HT1080 (cell line): ENCODE data around the gene IAH1. TPM values are rescaled to one million over a fixed set of nuclear protein-coding genes. Genes with fewer than 3 reads are reported as not detected.

Experiments
- DNase-seq: peaks from one replicate; pipeline ENCODE4 v3.0.0-alpha.2; 2015; ENCODE audit warnings: low read depth
- polyA plus RNA-seq, 2 experiments: library from polyadenylated mRNA; depleted of rRNA; stranded (reverse); fragments of >200 nt; gene quantifications; 2 replicates each; pipeline ENCODE4 v1.2.3, GENCODE V29; 2015
- total RNA-seq: library from RNA; depleted of rRNA; stranded (reverse); fragments of >200 nt; shearing (Covaris generic); gene quantifications from 2 replicates; pipeline ENCODE4 v1.2.3, GENCODE V29; 2014; rRNA removed

The IAH1 gene, protein sequence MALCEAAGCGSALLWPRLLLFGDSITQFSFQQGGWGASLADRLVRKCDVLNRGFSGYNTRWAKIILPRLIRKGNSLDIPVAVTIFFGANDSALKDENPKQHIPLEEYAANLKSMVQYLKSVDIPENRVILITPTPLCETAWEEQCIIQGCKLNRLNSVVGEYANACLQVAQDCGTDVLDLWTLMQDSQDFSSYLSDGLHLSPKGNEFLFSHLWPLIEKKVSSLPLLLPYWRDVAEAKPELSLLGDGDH
- total RNA-seq, result 11.3 and 11.4 TPM in 2 replicates
- 31.6 and 34.2 TPM in 2 replicates for polyA plus RNA-seq (2015; cell fraction: cytosol; rRNA removed)
- 8.8 and 13.1 TPM in 2 replicates for polyA plus RNA-seq (2015; cell fraction: nucleus; rRNA removed)

DNA sequence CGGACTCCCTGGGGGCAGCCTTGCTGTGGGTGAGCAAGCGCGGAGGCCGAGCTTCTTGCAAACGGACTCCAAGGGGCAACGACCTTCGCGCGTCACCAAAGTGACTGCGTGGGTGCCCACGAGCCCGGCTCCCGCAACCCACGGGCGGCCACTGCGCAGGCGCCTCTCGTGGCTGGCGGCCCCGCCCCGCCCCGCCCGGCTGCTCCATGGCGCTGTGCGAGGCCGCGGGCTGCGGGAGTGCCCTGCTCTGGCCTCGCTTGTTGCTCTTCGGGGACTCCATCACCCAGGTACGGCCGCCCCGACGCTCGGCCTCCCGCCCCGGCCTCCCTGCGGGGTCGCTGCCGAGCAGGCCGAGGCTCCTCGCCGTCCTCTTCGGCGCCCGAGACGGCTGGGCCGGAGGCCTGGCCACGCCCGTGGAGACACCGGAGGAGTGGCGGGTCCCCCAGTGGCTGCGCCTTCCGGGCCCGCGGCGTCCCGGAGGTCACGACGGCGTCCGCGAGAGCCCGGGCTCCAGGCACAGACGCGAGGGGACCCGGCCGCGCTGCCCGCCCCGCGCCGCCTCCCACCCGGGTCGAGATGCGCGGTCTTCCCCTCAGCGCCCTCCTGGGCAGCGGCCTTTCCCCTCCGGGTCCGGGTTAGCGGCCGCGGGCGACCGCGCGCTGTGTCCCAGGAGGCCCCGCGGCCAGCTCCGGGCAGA, at the start of gene IAH1:
Gene IAH1, plus strand, starts transcription at position 191 of the 697 bp plus-strand sequence. Its CDS starts 16 bp downstream, at position 207.
- DNase-seq, result peak; percentile 28

DNA sequence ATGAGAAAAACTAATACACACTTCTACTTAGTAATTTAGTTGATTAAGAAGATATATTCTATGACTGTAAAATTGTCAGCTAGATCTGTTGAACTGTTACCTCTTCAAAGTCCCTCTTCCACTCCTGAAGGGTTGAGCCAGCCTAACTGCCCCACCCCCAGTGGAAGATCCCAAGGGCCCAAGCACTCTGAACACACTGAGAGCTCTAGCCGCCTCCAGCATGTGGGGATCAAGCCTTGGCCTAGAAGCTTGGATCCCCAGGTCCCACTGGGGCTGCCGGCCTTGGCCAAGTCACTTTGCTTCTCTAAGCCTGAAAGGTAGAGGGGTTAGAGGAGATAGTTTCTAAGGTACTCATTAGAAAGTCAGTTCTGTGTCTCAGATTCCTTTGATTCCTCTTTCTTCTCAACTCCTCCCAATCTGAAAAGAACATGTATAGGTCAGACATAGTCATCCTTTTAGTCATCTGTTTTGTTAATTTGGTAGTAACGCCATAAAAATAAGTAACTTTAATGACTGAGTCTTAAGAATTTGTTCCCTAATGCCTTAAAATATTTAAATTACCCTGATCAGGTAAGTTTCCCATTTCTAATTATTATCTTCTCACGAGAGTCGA, 45.3 kb upstream of the IAH1 start:
- no peak for DNase-seq

DNA sequence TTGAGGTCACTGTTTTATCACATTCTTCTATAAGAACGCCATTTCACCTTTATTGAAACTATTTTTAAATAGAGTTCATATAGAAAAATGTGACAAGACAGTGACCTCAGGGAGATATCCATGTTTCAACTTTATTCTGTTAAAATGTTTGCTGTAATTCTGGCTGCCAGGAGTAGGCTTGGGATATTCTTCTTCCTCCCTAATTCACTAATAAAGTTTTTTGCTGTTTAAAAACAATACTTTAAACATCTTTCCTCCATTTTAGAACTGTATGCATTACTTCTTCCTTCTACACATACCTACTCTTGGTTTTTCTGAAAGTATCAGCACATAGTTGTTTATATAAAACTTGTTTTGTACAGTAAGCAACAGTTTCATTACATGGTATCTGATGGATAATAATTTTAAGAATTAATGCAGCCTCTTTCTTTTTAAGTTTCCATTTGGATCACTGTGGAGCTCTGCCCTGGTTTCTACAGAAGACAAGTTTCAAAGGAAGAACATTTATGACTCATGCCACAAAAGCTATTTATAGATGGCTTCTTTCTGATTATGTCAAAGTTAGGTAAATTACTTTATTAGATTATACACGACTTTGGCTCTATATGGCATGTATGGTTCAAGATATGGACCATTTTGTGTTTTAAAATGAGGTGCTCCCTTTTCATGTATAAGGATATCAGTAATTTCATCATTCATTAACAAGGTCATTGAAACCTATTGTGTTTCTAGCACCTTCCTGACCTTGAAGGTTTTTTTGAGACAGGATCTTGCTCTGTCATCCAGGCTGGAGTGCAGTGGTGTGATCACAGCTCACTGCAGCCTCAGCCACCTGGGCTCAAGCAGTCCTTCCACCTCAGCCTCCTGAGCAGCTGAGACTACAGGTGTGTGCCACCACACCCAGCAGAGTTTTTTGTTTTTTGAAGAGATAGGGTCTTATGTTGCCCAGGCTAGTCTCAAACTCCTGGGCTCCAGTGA, 43.7 kb upstream of the IAH1 start:
- peak; percentile 33 for DNase-seq

DNA sequence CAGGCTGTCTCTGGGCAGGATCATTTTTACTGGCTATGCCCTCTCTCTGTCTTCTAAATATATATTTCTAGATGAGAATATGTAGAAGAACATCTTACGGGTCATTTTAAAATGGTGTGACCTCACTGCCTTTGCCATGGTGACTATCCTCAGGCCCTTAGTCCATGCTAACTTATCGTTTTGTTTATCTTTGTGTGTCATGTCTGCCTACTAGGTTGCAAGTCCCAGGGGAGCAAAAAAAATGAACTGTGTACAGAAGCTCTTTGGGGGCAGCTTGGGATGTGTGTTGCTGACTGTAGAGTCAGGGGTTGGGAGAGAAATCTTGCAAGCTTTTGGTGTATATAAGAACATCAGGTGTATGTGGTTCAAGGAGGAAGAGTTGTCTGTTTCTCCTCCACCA, 39.9 kb upstream of the IAH1 start:
- DNase-seq, result no peak

DNA sequence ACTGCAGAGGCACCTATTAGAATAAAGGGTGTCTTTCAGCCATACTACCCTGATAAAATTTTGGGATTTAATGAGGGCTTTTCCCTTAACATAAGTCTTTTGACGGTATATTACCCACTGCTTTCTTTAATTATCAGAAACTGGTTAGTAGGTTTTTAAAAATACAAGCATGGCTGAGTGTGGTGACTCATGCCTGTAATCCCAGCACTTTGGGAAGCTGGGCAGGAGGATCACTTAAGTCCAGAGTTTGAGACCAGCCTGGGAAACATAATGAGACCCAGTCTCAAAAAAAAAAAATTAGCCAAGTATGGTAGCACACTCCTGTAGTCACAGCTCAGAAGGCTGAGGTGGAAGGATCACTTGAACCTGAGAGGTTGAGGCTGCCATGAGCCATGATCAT, 34.8 kb upstream of the IAH1 start:
- no peak for DNase-seq

DNA sequence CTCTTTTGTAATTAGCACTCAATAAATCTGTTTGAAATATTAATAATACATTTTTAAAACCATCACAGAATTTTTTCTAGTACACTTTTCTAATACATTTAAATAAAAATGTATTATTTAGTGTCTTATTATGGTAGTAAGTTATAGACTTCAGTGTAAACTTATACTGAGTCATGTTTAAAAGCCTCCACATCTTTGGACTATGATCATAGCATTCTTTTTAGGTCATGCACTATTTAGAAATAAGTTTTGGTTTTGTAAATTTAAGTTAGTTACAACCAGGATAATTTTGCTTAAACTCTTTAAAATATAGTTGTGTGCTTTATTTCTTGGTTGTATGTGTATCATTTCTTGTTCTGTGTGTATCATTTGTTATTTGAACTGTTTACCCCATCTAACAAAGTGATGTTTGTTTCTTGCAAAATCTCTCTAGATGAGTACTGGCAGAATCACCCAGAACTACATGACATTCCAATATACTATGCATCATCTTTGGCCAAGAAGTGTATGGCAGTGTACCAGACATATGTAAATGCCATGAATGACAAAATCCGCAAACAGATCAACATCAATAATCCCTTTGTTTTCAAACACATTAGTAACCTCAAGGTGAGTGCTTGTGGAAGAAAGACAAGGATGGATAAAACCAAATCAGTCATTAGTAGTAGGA, 34.2 kb upstream of the IAH1 start:
- DNase-seq, result no peak

DNA sequence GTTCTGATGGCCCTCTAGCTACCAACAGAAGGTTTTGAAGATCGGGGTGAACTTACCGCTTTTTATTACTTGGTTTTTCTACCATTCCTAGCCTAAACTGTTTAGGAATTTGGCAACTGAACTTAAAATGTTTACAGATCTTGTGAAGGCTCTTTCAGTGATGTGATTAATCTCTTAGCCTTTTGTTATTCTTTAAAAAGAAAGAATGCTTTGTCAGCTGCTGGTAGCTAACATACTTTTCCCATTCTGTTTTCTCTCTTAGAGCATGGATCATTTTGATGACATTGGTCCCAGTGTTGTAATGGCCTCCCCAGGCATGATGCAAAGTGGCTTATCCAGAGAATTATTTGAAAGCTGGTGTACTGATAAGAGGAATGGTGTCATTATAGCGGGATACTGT, 32.8 kb upstream of the IAH1 start:
- no peak for DNase-seq

DNA sequence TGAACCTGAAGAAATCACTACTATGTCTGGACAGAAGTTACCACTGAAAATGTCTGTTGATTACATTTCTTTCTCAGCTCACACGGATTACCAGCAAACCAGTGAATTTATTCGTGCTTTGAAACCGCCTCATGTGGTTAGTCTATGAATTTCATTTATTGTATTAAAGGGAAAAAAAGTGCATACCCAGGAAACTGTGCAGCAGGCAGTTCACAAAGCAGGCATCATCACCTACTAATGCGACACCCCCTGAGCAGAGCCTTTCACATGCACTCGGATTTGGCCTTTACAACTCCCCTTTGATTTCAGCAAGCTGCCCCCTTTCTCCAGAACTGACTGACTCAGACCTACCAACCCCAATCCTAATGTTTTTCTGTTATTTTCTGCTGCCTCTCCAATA, 30.8 kb upstream of the IAH1 start:
- no peak for DNase-seq

DNA sequence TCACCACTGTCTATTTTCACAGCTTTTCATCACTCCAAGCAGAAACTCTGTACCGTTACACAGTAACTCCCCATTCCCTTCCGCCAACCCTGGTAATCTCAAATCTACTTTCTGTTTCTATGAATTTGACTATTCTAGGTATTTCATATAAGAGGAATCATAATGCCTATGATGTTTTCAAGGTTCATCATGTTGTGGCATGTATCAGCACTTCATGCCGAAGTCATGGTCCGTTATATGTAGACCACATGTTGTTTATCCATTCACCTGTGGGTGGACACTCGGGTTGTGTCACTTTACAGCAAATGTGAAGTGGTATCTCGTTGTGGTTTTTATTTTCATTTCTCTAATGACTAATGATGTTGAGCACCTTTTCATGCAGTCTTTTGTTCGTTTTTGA, 29.3 kb upstream of the IAH1 start:
- DNase-seq, result no peak

DNA sequence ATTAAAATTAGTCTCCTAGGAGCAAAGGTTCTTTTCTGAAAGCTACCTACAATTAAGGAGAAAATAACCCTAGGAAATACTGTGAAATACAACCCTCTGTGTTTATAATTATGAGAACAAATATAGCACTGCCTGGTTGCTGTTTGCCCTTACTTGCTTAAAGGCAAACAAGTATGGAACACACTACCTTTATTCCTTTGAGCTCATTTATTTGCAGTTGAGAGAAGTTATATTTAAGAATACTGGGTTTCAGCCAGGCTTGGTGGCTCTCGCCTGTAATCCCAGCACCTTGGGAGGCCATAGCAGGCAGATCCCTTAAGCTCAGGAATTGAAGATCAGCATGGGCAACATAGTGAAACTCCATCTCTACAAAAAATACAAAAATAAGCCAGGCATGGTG, 23.1 kb upstream of the IAH1 start:
- no peak for DNase-seq

DNA sequence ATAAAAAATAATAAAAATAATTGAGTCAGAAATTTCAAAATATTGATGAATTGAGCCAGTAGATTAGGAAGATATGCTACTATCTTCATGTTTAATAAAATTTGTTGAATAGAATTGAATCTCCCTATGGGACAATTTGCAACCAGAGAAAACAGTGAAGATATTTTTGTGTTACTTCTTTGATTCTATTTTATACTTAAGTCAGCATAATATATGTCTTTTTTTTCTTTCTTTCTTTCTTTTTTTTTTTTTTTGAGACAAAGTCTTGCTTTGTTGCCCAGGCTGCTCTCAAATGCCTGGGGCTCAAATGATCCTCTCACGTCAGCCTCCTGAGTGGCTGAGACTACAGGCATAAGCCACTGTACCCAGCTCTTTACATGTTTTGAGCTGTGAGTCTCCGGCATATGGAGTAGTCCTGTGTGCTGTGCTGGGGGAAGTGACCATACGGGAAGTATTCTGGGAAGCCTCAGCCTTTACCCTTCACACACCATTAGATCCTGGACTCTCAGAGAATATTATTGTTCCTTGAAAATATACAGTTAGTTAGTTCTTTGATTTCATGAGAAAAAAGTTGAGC, 13.8 kb upstream of the IAH1 start:
- DNase-seq, result no peak

DNA sequence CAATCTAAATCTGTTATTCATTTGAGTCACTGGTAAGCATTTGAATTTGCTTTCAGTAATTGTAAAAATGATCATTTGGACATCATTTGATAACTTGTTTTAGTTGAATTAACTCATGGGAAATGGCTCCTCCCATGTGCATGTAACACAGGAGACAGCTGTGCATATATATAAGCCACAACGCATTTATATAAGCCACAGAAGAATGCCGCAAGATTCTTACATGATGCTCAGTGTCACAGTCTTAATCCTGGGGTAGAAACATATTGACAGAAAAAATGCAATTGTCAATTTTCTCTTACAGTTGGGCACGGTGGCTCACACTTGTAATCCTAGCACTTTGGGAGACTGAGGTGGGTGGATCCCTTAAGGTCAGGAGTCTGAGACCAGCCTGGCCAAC, 13.3 kb upstream of the IAH1 start:
- no peak for DNase-seq

DNA sequence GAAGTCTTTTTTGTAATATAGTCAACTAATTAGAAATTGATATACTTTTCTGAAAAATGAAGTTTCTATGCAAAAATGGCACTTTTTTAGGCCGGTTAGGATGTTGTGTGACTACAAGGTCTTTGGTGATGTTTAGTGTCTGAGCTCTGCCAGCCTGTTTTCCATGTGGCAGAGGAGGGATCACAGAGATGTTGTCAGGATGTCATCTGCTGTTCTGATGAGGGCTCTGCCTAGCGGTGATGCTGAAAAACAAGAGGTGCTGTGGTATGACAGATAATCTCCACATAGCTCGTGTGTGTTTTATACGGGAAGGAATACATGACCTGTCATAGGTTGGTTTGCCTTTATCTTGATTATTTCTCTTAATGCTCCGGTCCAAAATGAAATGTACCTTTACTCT, 12.0 kb upstream of the IAH1 start:
- no peak for DNase-seq

DNA sequence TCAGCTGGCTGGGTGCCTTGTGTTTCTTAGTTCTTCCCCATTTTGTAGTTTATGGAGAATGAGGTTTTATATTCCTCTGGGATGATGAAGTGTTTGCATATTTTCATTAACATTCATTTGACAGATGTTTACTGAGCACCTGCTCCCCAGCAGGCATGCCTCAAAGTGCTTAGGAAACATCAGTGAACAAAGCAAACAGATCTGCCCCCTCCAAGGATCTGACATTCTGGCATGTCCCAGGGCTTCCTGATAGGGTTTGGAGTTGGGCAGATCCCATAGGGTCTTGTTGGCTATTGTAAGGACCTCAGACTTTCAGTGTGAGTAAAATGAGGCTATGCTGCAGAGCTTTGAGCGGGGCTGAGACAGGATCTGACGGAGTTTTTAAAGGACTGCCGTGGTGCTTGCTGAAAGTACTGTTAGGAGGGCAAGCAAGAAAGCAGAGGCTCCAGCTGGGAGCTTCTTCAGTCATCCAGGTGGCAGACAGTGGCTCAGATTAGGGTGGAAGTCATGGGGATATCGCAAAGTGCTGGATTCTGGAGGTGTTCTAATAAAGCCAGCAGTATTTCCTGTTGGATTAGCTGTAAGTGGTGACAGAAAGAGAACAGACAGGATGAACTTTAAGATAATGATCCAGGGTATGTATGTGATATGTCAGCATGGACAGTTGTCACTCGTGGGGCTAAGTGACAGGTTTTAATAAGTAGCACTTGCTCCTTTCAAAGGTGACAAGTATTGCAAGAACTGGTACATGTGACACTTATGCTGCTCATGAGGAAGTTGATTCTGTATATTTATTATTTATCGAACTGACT, 11.3 kb upstream of the IAH1 start:
- DNase-seq, result no peak

DNA sequence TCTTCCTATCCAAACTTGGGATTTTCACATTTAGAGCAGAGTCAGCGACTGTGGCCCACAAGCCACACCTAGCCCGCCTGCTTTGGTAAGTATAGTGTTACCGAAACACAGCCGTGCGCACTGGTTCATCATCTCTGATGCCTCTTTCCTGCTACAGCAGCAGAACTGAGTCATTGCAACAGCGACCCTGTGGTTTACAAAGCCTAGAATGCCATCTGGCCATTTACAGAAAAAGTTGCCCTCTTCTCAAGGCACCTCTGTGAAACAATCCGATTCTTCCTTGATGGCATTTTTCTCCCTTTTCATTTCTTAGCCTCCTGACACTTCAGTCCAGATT, 10.7 kb upstream of the IAH1 start:
- peak; percentile 45 for DNase-seq

DNA sequence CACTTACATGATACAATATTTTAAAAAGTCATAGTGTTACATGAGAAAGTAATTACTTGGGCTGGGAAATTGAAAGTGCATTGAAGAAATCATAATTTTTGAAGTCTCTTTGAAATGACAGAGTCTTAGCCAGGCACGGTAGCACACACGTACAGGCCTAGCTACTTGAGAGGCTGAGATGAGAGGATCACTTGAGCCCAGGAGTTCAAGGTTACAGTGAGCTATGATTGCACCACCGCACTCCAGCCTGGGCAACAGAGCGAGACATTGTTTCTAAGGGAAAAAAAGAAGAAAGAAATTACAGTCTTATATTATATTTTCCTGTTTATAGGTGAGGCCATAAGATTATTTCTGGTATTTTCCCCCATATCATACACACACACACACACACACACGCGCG, 9.2 kb upstream of the IAH1 start:
- DNase-seq, result no peak

DNA sequence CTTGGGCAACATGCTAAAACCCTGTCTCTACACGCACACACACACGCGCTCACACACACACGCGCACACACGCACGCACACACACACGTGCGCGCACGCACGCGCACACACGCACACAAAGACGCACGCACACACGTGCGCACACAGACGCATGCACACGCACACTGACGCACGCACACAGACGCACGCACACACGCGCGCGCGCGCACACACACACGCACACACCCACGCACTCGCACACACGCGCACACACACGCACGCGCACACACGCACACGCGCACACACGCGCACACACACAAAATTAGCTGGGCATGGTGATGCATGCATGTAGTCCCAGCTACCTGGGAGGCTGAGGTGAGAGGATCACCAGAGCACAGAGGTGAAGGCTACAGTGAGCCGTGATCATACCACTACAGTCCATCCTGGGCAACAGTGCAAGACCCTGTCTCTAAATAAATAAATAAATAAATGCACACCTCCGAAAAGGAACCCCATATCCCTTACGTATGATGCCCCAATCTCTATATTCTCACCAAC, 8.1 kb upstream of the IAH1 start:
- no peak for DNase-seq

DNA sequence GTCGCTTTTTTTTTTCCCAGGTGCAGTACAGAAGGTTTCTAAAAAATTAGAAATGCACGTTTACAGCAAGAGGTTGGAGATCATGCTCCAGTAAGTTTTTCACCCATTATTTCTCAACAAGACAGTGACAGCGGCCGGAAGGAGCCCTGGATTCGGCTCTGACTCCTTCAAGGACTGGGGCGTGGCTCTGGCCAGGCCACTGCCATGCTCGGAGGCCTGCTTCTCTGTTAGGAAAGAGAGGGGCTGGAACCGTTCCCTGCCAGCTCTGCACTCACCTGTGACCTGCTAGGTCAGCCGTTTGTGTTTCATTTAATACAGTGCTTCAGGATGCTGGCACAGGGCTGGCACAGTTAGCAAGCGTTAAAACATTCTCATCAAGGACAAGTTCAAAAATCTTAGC, 6.7 kb upstream of the IAH1 start:
- DNase-seq, result no peak

DNA sequence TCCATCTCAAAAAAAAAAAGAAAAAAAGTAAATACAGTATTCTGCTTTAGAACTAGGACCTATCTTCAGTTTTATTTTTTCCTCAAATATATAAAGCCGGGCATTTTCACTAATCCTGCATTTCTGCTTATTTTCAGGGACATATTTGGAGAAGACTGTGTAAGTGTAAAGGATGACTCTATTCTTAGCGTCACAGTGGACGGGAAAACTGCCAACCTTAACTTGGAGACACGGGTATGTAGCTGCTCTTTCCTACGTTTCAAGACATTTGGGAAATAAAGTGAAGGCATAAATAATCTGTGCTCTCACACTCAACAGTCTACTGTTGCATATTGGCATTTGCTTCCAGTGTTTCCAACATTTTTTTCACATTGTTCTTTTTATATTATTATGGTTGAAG, 3.1 kb upstream of the IAH1 start:
- no peak for DNase-seq
